ENCODE data around the gene CACNA1C. TPM values are rescaled to one million over a fixed set of nuclear protein-coding genes. Genes with fewer than 3 reads are reported as not detected.
"Not testable (repeated sequence)": the region's sequence is repeated elsewhere in the genome, so short reads cannot be mapped to it uniquely, and the experiment has no call there.

Gene CACNA1C
- total RNA-seq, 4 donors from 2014 or later = 1.4 to 3.7 (median 2.2) TPM

- Histone ChIP-seq H3K36me3 (no peaks in the 10 kb centered on the region), H3K27ac (no peak overlapping the region), H3K4me1 (no peaks in the 10 kb centered on the region), H3K27me3 (no peaks in the 10 kb centered on the region), H3K4me3 (no peak overlapping the region), H3K9me3 (no peaks in the 10 kb centered on the region)
- TF ChIP-seq POLR2A (IDR thresholded peaks at IDR 0.05) (no peak), EP300 (IDR thresholded peaks at IDR 0.05) (no peak), POLR2AphosphoS5 (IDR thresholded peaks at IDR 0.05) (no peak)
- TF ChIP-seq, protein P1, sequence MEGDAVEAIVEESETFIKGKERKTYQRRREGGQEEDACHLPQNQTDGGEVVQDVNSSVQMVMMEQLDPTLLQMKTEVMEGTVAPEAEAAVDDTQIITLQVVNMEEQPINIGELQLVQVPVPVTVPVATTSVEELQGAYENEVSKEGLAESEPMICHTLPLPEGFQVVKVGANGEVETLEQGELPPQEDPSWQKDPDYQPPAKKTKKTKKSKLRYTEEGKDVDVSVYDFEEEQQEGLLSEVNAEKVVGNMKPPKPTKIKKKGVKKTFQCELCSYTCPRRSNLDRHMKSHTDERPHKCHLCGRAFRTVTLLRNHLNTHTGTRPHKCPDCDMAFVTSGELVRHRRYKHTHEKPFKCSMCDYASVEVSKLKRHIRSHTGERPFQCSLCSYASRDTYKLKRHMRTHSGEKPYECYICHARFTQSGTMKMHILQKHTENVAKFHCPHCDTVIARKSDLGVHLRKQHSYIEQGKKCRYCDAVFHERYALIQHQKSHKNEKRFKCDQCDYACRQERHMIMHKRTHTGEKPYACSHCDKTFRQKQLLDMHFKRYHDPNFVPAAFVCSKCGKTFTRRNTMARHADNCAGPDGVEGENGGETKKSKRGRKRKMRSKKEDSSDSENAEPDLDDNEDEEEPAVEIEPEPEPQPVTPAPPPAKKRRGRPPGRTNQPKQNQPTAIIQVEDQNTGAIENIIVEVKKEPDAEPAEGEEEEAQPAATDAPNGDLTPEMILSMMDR (IDR thresholded peaks at IDR 0.05) = no peak
- DNase-seq (ENCODE audit: low spot score in 2 of 2) = no peak
- WGBS = 79% methylated on average over 7 of the region's 7 CpGs
These were observed 44.8 kb downstream of the CACNA1C start for GRCh38 chr12:2097617-2098016.

GRCh38 chr12:2098852-2099251, 46.1 kb downstream of the CACNA1C start:
- 70% methylated on average over 11 of the region's 11 CpGs for WGBS
- Histone ChIP-seq H3K36me3 (no peaks in the 10 kb centered on the region), H3K27ac (no peak overlapping the region), H3K9me3 (no peaks in the 10 kb centered on the region), H3K4me1 (no peaks in the 10 kb centered on the region), H3K27me3 (no peaks in the 10 kb centered on the region), H3K4me3 (no peak overlapping the region)
- TF ChIP-seq EP300 (IDR thresholded peaks at IDR 0.05) = no peak
- TF ChIP-seq POLR2A (IDR thresholded peaks at IDR 0.05) = no peak
- no peak for TF ChIP-seq POLR2AphosphoS5 (IDR thresholded peaks at IDR 0.05)
- TF ChIP-seq, protein P1 (IDR thresholded peaks at IDR 0.05) = no peak
- DNase-seq (ENCODE audit: low spot score in 2 of 2) = no peak

- Histone ChIP-seq H3K27me3 (no peaks in the 10 kb centered on the region), H3K4me1 (no peaks in the 10 kb centered on the region), H3K9me3 (no peaks in the 10 kb centered on the region), H3K4me3 (no peak overlapping the region), H3K36me3 (no peaks in the 10 kb centered on the region), H3K27ac (no peak overlapping the region)
- DNase-seq (ENCODE audit: low spot score in 2 of 2) = no peak
- 82% methylated on average over 4 of the region's 4 CpGs for WGBS
- TF ChIP-seq POLR2AphosphoS5 (IDR thresholded peaks at IDR 0.05) = no peak
- TF ChIP-seq EP300 (IDR thresholded peaks at IDR 0.05) = no peak
- TF ChIP-seq POLR2A (IDR thresholded peaks at IDR 0.05) = no peak
- TF ChIP-seq, protein P1 (IDR thresholded peaks at IDR 0.05) = no peak
These were observed 46.8 kb downstream of the CACNA1C start for GRCh38 chr12:2099595-2099994.

DNA sequence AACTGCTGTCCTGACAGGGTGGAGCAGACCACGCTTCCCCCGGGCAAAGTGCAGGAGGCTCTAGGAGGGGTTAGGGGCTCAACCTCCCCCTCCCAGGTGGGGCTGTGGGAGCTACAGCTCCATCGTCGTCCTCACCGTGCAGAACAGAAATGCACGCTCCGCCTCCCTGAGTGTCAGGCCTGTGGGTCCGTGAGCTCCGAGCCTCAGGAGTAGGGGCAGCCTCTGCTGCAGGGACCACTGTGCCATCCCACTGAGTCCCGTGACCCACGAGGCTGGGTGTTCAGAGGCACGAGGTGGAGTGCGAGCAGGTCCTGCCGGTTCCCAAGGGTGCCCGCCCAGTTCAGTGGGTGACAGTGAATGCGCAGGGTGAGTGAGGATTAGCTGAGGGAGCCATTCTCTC, 48.6 kb downstream of the CACNA1C start:
- WGBS = 80% methylated on average over 13 of the region's 16 CpGs
- no peak overlapping the region for H3K27ac ChIP-seq

DNA sequence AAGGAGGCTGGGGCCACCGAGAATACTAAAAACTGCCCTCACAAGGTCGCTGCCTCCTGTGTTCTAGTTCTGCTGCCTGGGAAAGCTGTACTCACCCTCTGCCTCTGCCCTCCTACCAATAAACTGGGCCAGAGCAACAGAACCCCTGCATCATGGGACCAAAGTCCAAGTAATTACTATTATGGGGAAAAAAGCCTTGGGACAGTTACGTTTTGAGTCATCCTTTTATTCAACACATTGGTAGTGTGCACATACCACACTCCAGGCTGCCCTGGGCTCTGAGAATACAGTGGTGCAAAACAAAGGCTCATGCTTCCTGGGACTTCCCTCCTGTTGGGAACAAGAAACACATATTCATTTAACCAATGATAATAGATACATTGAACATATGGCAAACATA, 49.0 kb downstream of the CACNA1C start:
- no peaks in the 10 kb centered on the region for H3K36me3 ChIP-seq
- no peak for DNase-seq (ENCODE audit: low spot score in 2 of 2)
- TF ChIP-seq, protein P1 (IDR thresholded peaks at IDR 0.05) = no peak
- no peak for TF ChIP-seq POLR2AphosphoS5 (IDR thresholded peaks at IDR 0.05)
- TF ChIP-seq EP300 (IDR thresholded peaks at IDR 0.05) = no peak
- H3K9me3 ChIP-seq = no peaks in the 10 kb centered on the region
- no peaks in the 10 kb centered on the region for H3K4me1 ChIP-seq
- no peak overlapping the region for H3K27ac ChIP-seq
- H3K27me3 ChIP-seq = no peaks in the 10 kb centered on the region
- no peak overlapping the region for H3K4me3 ChIP-seq
- 47% methylated on average over 3 of the region's 3 CpGs for WGBS

More for the DNA sequence above, 48.6 kb downstream of the CACNA1C start:
- no peaks in the 10 kb centered on the region for H3K4me1 ChIP-seq
- H3K4me3 ChIP-seq = no peak overlapping the region
- no peak for TF ChIP-seq EP300 (IDR thresholded peaks at IDR 0.05)
- TF ChIP-seq, protein P1 (IDR thresholded peaks at IDR 0.05) = no peak
- TF ChIP-seq POLR2A (IDR thresholded peaks at IDR 0.05) = no peak
- no peak for TF ChIP-seq POLR2AphosphoS5 (IDR thresholded peaks at IDR 0.05)
- H3K36me3 ChIP-seq = no peaks in the 10 kb centered on the region
- no peak for DNase-seq (ENCODE audit: low spot score in 2 of 2)
- H3K9me3 ChIP-seq = no peaks in the 10 kb centered on the region
- H3K27me3 ChIP-seq = no peaks in the 10 kb centered on the region

DNA sequence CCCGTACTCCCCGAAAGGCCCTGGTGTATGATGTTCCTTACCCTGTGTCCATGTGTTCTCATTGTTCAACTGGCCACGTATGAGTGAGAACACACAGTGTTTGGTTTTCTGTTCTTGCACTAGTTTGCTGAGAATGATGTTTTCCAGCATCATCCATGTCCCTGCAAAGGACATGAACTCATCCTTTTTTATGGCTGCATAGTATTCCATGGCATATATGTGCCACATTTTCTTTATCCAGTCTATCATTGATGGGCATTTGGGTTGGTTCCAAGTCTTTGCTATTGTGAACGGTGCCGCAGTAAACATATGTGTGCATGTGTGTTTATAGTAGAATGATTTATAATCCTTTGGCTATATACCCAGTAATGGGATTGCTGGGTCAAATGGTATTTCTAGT, 49.9 kb downstream of the CACNA1C start:
- 93% methylated on average over 5 of the region's 5 CpGs for WGBS
- H3K27me3 ChIP-seq; DNase-seq (ENCODE audit: low spot score in 2 of 2): not testable (repeated sequence)

GRCh38 chr12:2105387-2105786, 52.6 kb downstream of the CACNA1C start:
- H3K9me3 ChIP-seq; H3K27me3 ChIP-seq; H3K27ac ChIP-seq; H3K4me3 ChIP-seq; H3K36me3 ChIP-seq; DNase-seq (ENCODE audit: low spot score in 2 of 2); H3K4me1 ChIP-seq: not testable (repeated sequence)
- 90% methylated on average over 11 of the region's 17 CpGs for WGBS

More for the DNA sequence above, 49.9 kb downstream of the CACNA1C start:
- not testable (repeated sequence) for H3K9me3 ChIP-seq, H3K27ac ChIP-seq, H3K4me1 ChIP-seq, H3K4me3 ChIP-seq, H3K36me3 ChIP-seq

Measured in suprapubic skin (tissue), 4 donors.